CD4-positive, alpha-beta T cell treated with Interferon alpha-2 for 1 hour (primary cell): Measurements from ENCODE around the gene DUSP21.
"Not testable (repeated sequence)": the region's sequence is repeated elsewhere in the genome, so short reads cannot be mapped to it uniquely, and the experiment has no call there.

Experiments used
- DNase-seq, 2 donors: peaks; one replicate each; pipeline ENCODE4 v3.0.0-alpha.2; 2020 to 2022

Gene DUSP21

DNA sequence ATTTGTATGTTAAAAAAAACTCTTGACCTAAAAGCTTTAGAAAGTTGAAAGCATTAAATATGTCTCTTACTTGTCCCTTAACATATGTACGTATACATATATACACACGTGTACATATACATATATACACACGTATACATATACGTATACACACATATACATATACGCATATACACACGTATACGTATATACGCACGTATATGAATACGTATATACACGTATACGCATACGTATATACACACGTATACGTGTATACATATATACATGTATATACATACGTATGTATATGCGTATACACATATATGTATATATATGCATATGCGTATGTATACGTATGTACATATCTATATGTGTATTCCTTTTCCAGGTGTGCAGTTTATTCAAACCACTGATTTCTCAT is 32.9 kb downstream of the DUSP21 start:
- no peak for DNase-seq

DNA sequence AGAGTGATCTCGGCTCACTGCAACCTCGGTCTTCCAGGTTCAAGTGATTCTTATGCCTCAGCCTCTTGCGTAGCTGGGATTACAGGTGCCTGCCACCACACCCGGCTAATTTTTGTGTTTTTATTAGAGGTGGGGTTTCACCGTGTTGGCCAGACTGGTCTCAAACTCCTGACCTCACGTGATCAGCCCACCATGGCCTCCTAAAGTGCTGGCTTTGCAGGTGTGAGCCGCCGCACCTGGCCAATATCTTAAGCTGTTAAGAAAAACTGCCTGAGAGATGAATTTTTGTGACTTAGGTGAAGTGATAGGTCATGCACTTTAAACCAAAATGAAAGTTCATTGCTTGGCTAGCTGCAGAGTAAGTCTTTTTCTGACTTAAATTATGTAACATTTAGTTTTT is 35.0 kb downstream of the DUSP21 start:
- DNase-seq = no peak

- DNase-seq = no peak
These were observed 37.7 kb downstream of the DUSP21 start for GRCh38 chrX:44881549-44881948.

GRCh38 chrX:44882635-44883034 is 38.8 kb downstream of the DUSP21 start:
- no peak for DNase-seq

DNA sequence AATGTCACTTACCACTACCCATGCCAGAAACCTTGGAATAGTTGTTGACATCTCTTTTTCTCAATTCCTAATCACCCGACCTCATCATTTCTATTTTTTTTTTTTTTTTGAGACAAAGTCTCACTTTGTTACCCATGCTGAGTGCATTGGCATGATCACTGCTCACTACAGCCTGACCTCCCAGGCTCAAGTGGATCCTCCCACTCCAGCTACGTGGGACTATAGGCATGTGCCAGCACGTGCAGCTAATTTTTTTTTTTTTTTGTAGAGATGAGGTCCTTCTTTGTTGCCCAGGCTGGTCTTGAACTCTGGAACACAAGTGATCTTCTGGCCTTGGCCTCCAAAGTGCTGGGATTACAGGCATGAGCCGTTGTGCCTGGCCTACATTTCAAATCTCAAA is 41.1 kb downstream of the DUSP21 start:
- no peak for DNase-seq

DNA sequence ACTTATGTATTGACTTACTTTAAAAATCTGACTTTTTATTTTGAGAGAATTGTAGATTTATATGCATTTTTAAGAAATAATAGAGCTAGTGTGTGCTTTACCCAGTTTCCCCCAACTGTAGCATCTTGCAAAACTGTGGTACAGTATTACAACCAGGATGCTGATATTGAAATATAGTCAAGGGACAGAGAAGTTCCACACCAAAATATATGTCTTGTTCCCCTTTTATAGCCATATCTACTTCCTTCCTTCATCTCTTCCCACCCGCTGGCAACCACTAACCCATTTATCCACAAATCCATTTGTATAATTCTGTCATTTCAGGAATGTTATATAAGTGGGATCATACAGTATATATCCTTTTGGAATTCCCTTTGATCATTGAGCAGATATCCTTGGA is 46.0 kb downstream of the DUSP21 start:
- no peak for DNase-seq

- no peak for DNase-seq
These were observed 46.4 kb downstream of the DUSP21 start for GRCh38 chrX:44890247-44890646.

GRCh38 chrX:44890687-44891086 is 46.9 kb downstream of the DUSP21 start:
- not testable (repeated sequence) for DNase-seq

- DNase-seq = no peak
These were observed 47.8 kb downstream of the DUSP21 start for GRCh38 chrX:44891642-44892041.
